GM21423 (cell line): ENCODE data around the gene LIPI.
"Not testable (repeated sequence)": the region's sequence is repeated elsewhere in the genome, so short reads cannot be mapped to it uniquely, and the experiment has no call there.

ENCODE experiments used
- ATAC-seq: cut with Tn5 transposase; IDR thresholded peaks from one replicate; pipeline ENCODE4 v1.9.1; 2021; ENCODE audit warnings: mild to moderate bottlenecking, moderate library complexity; ENCODE audit not compliant: unreplicated experiment

LIPI gene

DNA sequence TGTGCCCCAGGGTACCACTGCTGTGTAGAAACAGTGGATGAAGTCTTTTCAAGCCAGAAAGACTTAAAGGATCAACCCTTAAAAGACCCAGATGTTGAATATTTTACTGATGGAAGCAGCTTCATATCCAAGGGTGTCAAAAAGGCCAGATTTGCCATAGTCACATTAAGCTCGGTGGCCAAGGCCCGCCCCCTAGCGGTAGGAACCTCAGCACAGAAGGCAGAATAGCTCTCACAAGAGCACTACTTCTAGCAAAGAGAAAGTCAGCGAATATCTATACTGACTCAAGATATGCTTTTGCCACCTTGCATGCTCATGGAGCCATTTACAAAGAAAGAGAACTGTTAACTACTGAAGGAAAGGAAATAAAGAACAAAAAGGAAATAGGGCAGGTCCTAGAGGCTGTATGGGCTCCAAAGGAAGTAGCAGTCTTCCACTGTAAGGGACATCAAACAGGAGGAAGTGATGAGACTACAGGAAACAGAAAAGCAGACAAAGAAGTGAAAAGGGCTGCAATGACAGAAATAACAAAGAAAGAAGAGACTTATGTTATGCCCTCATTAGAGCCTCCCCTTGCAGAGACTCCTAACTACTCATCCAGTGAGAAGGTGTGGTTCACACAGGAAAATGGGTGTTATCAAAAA is 90.5 kb downstream of the LIPI start:
- ATAC-seq, result no peak

- no peak for ATAC-seq
Observed at GRCh38 chr21:14119038-14119437, 91.7 kb downstream of the LIPI start.

DNA sequence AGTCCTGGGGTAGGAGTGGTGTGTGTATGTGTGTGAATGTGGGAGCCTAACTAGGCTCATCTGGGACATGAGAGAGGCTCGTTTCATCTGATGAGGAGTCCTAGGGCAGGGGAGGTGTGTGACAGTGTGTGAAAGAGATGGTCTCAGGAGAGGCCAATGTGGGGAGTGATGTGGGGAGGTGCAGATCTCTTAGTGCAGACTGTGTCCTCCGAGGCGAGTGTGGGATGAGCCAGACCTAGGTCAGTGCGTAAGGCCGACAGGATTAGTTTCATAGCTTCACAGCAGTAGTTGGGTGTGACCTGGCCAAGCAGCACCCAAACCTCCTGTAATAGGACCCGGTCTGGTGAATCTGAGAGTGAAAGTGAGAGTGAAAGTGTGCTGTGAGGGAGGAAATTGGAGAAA is 94.7 kb downstream of the LIPI start:
- peak; percentile 84 for ATAC-seq

- no peak for ATAC-seq
Observed at GRCh38 chr21:14115646-14116045, 95.1 kb downstream of the LIPI start.

DNA sequence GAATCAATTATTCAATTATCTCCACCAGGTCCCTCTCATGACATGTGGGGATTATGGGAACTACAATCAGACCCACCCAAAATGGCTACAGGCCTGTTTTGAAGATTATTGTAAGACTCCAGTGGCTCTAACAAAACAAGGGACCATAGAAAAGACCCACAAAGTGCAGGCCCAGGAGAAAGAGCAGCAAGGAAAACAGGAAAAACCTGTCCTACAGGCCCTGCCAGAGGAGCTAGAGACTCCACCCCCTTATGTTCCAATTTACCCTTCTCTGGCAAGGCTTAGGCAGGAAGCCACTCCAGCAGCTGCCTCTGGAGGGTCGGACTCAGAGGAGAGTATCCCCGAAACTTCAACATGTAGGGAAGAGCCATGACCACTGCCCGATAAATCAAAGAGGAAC is 96.5 kb downstream of the LIPI start:
- ATAC-seq, result no peak

- ATAC-seq, result not testable (repeated sequence)
Observed at GRCh38 chr21:14104564-14104963, 106.2 kb downstream of the LIPI start.

GRCh38 chr21:14099570-14099969 is 111.2 kb downstream of the LIPI start:
- no peak for ATAC-seq

GRCh38 chr21:14097881-14098499 is 112.8 kb downstream of the LIPI start:
- no peak for ATAC-seq

DNA sequence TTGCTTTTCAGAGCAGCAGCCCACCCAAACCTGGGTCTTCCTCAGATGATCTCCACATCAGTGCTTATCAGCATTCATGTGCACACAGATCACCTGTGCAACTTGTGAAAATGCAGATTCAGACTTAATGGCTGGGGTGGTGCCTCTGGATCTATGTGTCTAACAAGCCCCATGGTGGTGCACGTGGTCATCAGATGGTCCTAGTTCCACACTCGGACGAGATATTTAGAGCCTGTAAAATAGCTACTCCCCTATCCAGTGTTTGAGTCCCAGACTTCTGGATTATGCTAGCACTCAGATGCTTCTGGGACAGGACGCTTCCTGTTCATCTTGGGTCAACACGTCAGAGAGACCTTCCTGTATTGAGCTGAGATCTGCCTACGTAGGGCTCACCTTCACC is 114.2 kb downstream of the LIPI start:
- ATAC-seq, result no peak

DNA sequence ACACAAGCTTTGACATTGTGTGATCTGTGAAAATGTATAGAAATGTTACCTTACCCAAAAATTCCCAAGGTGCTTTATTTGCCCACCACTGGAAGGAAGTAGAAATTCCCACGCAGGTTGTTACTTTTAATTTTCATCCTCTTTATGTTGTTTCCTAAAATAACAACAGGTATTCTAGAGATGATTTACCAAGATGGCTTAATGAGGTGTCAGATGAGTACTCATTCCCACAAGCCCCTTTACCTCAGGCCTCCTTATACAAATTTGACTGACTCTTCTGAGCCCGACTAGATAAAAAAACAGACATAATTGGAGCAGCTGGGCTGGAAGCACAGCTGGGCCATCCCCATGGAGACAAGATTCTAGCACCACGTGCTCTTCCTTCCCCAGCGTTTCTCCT is 114.6 kb downstream of the LIPI start:
- no peak for ATAC-seq

GRCh38 chr21:14095056-14095455 is 115.7 kb downstream of the LIPI start:
- no peak for ATAC-seq

- ATAC-seq, result no peak
Observed at GRCh38 chr21:14092834-14093560, 117.8 kb downstream of the LIPI start.

GRCh38 chr21:14090184-14090583 is 120.6 kb downstream of the LIPI start:
- not testable (repeated sequence) for ATAC-seq

GRCh38 chr21:14088391-14088790 is 122.4 kb downstream of the LIPI start:
- no peak for ATAC-seq

DNA sequence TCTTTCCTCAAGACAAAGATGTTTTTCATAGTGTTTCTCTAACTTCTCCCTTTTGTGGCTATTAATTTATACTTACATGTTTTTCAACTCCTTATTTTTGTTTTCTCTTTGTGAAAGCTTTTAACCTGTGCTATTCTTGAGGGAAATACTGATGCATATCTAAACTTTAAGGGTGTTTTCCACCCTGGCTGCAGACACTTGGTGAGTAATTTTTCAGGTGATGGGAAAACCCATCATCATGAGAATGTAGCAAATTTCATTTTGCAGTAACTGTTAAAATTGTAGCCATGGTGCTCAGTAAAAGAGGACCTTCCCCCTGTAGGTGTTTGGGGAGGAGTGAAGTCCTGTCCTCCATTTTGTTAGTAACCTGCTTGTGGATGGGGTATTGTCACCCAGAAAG is 124.2 kb downstream of the LIPI start:
- peak; percentile 63 for ATAC-seq

GRCh38 chr21:14084701-14085100 is 126.1 kb downstream of the LIPI start:
- no peak for ATAC-seq

DNA sequence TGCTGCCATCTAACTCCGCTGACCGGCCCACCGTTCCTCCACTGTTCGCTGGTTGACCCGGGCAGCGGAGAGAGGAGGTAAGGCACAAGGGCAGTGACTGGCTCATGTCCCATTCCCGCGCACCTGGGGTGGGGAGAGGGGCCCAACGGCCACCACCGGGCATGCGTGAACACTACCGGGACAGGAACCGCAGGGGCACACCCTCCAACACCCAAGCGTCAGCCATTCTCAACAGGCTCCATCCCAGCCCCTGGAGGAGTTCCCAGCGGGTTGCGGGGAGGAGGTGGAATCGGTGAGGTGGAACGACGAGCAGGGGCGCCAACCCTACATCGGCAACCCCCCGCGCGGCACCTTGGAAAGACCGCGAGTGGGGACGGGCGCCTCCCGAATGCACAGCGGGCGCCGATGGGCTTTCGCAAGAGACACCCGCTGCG is 126.7 kb downstream of the LIPI start:
- ATAC-seq, result no peak

GRCh38 chr21:14080764-14081096 is 130.0 kb downstream of the LIPI start:
- no peak for ATAC-seq

- ATAC-seq, result no peak
Observed at GRCh38 chr21:14080040-14080763, 130.6 kb downstream of the LIPI start.

- ATAC-seq, result no peak
Observed at GRCh38 chr21:14078746-14079375, 131.9 kb downstream of the LIPI start.

- ATAC-seq, result no peak
Observed at GRCh38 chr21:14076143-14076806, 134.5 kb downstream of the LIPI start.
